DND-41 (cell line): ENCODE data around the gene CDC42EP2.

ENCODE experiments used
- ATAC-seq: fragments of 200-7000 bp; cut with Tn5 transposase; 3 replicates; pipeline ENCODE4 v1.9.1; 2021; ENCODE audit warnings: low read depth; ENCODE audit not compliant: insufficient read depth
- DNase-seq: peaks from one replicate; pipeline ENCODE4 v3.0.0-alpha.2; 2020
- H2AFZ ChIP-seq: 2 replicates; pipeline ENCODE4 v1.6.0; 2012; ENCODE audit warnings: low read depth, low read length
- H3K27ac ChIP-seq: 2 replicates; pipeline ENCODE4 v1.5.1; 2012; ENCODE audit warnings: low read length, inconsistent platforms
- H3K27me3 ChIP-seq: fragments of 200-600 bp; sonication (generic); 2 replicates; pipeline ENCODE4 v1.6.0; 2012; ENCODE audit warnings: low read length, mild to moderate bottlenecking, inconsistent platforms; ENCODE audit not compliant: insufficient read depth, poor library complexity
- H3K36me3 ChIP-seq: 2 replicates; pipeline ENCODE4 v1.5.1; 2012; ENCODE audit warnings: low read length, inconsistent platforms; ENCODE audit not compliant: insufficient read depth
- H3K4me1 ChIP-seq: 2 replicates; pipeline ENCODE4 v1.5.1; 2012; ENCODE audit warnings: mild to moderate bottlenecking, low read length; ENCODE audit not compliant: insufficient read depth
- H3K4me2 ChIP-seq: 2 replicates; pipeline ENCODE4 v1.6.0; 2012; ENCODE audit warnings: mild to moderate bottlenecking, moderate library complexity, low read length, inconsistent platforms; ENCODE audit not compliant: insufficient read depth
- H3K4me3 ChIP-seq, 2 experiments: fragments of 200-600 bp in 1 of 2; shearing (Covaris generic) in 1 of 2; 2 replicates each; pipeline ENCODE4 v1.5.1; 2012 to 2016; ENCODE audit warnings: inconsistent platforms in 2 of 2, low read length in 2 of 2, mild to moderate bottlenecking in 2 of 2, low read depth in 1 of 2, moderate library complexity in 1 of 2
- H3K79me2 ChIP-seq: 2 replicates; pipeline ENCODE4 v1.6.0; 2012; ENCODE audit warnings: low read length, inconsistent platforms; ENCODE audit not compliant: insufficient read depth
- H3K9ac ChIP-seq: 2 replicates; pipeline ENCODE4 v1.6.0; 2012; ENCODE audit warnings: low read depth, mild to moderate bottlenecking, inconsistent platforms, low read length, moderate library complexity
- H3K9me3 ChIP-seq: 2 replicates; pipeline ENCODE4 v1.5.1; 2012; ENCODE audit warnings: low read length, moderate library complexity, mild to moderate bottlenecking, inconsistent platforms; ENCODE audit not compliant: insufficient read depth, severe bottlenecking
- H4K20me1 ChIP-seq: 2 replicates; pipeline ENCODE4 v1.6.0; 2012; ENCODE audit warnings: low read length; ENCODE audit not compliant: insufficient read depth
- CTCF ChIP-seq: IDR thresholded peaks from 2 replicates; pipeline ENCODE4 v1.5.1; 2012; ENCODE audit warnings: borderline replicate concordance, low read length, moderate library complexity, mild to moderate bottlenecking; ENCODE audit not compliant: poor library complexity, severe bottlenecking; ENCODE audit errors: extremely low read depth
- EZH2 ChIP-seq: IDR thresholded peaks from 3 replicates; pipeline ENCODE4 v1.6.1; 2012; ENCODE audit warnings: borderline replicate concordance, low read depth, mild to moderate bottlenecking, moderate library complexity, low read length, inconsistent platforms; ENCODE audit not compliant: severe bottlenecking

Gene CDC42EP2

GRCh38 chr11:65321828-65322485, 7.3 kb downstream of the CDC42EP2 start:
- H3K36me3 ChIP-seq: no peaks in the 10 kb centered on the region
- no peak for TF ChIP-seq CTCF
- no peak for TF ChIP-seq EZH2
- no peak for DNase-seq

GRCh38 chr11:65323813-65324212, 9.1 kb downstream of the CDC42EP2 start:
- Histone ChIP-seq H3K4me2 (no peak overlapping the region), H3K27ac (no peak overlapping the region), H3K9ac (no peak overlapping the region), H3K9me3 (no peaks in the 10 kb centered on the region), H2AFZ (no peak overlapping the region), H3K4me1 (no peaks in the 10 kb centered on the region), H3K4me3 (no peak overlapping the region), H3K27me3 (no peaks in the 10 kb centered on the region), H3K36me3 (no peaks in the 10 kb centered on the region), H4K20me1 (no peaks in the 10 kb centered on the region), H3K79me2 (no peaks in the 10 kb centered on the region)
- TF ChIP-seq CTCF (no peak), EZH2 (no peak)
- ATAC-seq: no peak
- no peak for DNase-seq

More at GRCh38 chr11:65321828-65322485, 7.3 kb downstream of the CDC42EP2 start:
- no peaks in the 10 kb centered on the region; the same call in 1 of the 2 replicates for H4K20me1 ChIP-seq
- no peak overlapping the region for H3K9ac ChIP-seq
- H3K9me3 ChIP-seq: no peaks in the 10 kb centered on the region
- H3K4me1 ChIP-seq: no peaks in the 10 kb centered on the region
- no peaks in the 10 kb centered on the region for H3K79me2 ChIP-seq
- no peak overlapping the region for H3K27ac ChIP-seq
- no peak overlapping the region for H3K4me3 ChIP-seq
- no peak overlapping the region for H2AFZ ChIP-seq
- no peak for ATAC-seq
- H3K27me3 ChIP-seq: no peaks in the 10 kb centered on the region
- H3K4me2 ChIP-seq: no peak overlapping the region

GRCh38 chr11:65325435-65325834, 10.8 kb downstream of the CDC42EP2 start:
- ATAC-seq (no peak), DNase-seq (no peak)
- Histone ChIP-seq H3K4me2 (no peak overlapping the region), H3K4me1 (peaks cover 4% of the 10 kb centered on the region; the same call in 1 of the 2 replicates), H2AFZ (no peak overlapping the region), H3K9ac (no peak overlapping the region), H4K20me1 (no peaks in the 10 kb centered on the region), H3K27ac (no peak overlapping the region), H3K27me3 (no peaks in the 10 kb centered on the region), H3K79me2 (no peaks in the 10 kb centered on the region), H3K4me3 (no peak overlapping the region), H3K9me3 (no peaks in the 10 kb centered on the region), H3K36me3 (no peaks in the 10 kb centered on the region)
- no peak for TF ChIP-seq CTCF

- Histone ChIP-seq H4K20me1 (no peaks in the 10 kb centered on the region), H3K4me1 (peaks cover 4% of the 10 kb centered on the region; the same call in 1 of the 2 replicates), H3K79me2 (no peaks in the 10 kb centered on the region), H3K27me3 (no peaks in the 10 kb centered on the region), H3K9me3 (no peaks in the 10 kb centered on the region), H3K4me3 (no peak overlapping the region), H3K36me3 (no peaks in the 10 kb centered on the region), H3K4me2 (no peak overlapping the region), H3K9ac (no peak overlapping the region), H3K27ac (no peak overlapping the region), H2AFZ (no peak overlapping the region)
- TF ChIP-seq CTCF: no peak
- no peak for TF ChIP-seq EZH2
- ATAC-seq (no peak), DNase-seq (no peak)
Measured at GRCh38 chr11:65327021-65327420, 12.4 kb downstream of the CDC42EP2 start.
